ENCODE results near the gene PGLYRP4. TPM values are rescaled to one million over a fixed set of nuclear protein-coding genes. Genes with fewer than 3 reads are reported as not detected.

The PGLYRP4 gene
- total and polyA plus RNA-seq, 2 donors (not counting 1 experiment from before 2014, with no cell fraction given): not detected

GRCh38 chr1:153291514-153291913 lies 57.1 kb downstream of the PGLYRP4 start:
- ATAC-seq (ENCODE audit: low read depth): no peak
- Mint-ChIP-seq H3K4me3 (no peak overlapping the region), H3K27ac (no peak overlapping the region)

More at GRCh38 chr1:153291514-153291913, 57.1 kb downstream of the PGLYRP4 start:
- intact Hi-C loops (cut with micrococcal nuclease): no loop called here
- Histone ChIP-seq H3K36me3 (replicated peaks in 1 of 2; ENCODE audit: control extremely low read depth in 1 of 2, control insufficient read depth in 1 of 2, extremely low read depth in 1 of 2, insufficient read depth in 2 of 2, low read length in 1 of 2) (no peaks in the 10 kb centered on the region), H3K27ac (ENCODE audit: low read length in 2 of 2) (no peak overlapping the region), H2AFZ (ENCODE audit: insufficient read depth, low read depth, low read length, poor library complexity, severe bottlenecking) (no peak overlapping the region), H3K9ac (ENCODE audit: low read length) (no peak overlapping the region), H3K4me3 (ENCODE audit: control extremely low read depth in 1 of 5, extremely low read depth in 1 of 5, insufficient read depth in 1 of 5, low read depth in 2 of 5, low read length in 4 of 5) (no peak overlapping the region), H4K20me1 (ENCODE audit: control insufficient read depth, insufficient read depth, low read length, poor library complexity, severe bottlenecking) (no peaks in the 10 kb centered on the region), H3K79me2 (ENCODE audit: control insufficient read depth, insufficient read depth, low read length) (no peaks in the 10 kb centered on the region), H3K4me2 (replicated peaks; ENCODE audit: low read depth, low read length, poor library complexity, severe bottlenecking) (no peak overlapping the region), H3K4me1 (ENCODE audit: control insufficient read depth in 2 of 2, insufficient read depth in 2 of 2, low read length in 2 of 2) (peaks cover 37 to 38% of the 10 kb centered on the region in 2 donors), H3K27me3 (replicated peaks in 1 of 4; ENCODE audit: control extremely low read depth in 1 of 4, control insufficient read depth in 3 of 4, insufficient read depth in 4 of 4, low read length in 3 of 4) (peaks cover 0 to 3% (median 0%) of the 10 kb centered on the region in 4 experiments), H3K9me3 (ENCODE audit: control extremely low read depth in 1 of 3, control insufficient read depth in 2 of 3, insufficient read depth in 1 of 3, low read length in 2 of 3) (peaks cover 0 to 9% (median 0%) of the 10 kb centered on the region in 3 donors)
- DNase-seq: no peak
- Mint-ChIP-seq H3K27me3 (peaks cover 8% of the 10 kb centered on the region), H3K4me1 (peaks cover 50% of the 10 kb centered on the region), H3K9me3 (ENCODE audit: insufficient read depth) (no peaks in the 10 kb centered on the region)
- no peak for TF ChIP-seq EZH2 (IDR thresholded peaks at IDR 0.05; ENCODE audit: borderline replicate concordance, insufficient read depth, low read depth, low read length, poor library complexity, severe bottlenecking)
- TF ChIP-seq CTCF (IDR thresholded peaks at IDR 0.05): no peak
- 78% methylated on average over 1 of the region's 5 CpGs for WGBS (ENCODE audit: insufficient coverage)
- ChIA-PET CTCF (no interaction called here), POLR2A (no interaction called here)

All from B cell (primary cell).